Measurements from ENCODE around the gene COX19.

- no peak for TF ChIP-seq NFRKB (IDR thresholded peaks at IDR 0.05)
- TF ChIP-seq ZNF384 (IDR thresholded peaks at IDR 0.05) = no peak
- TF ChIP-seq BHLHE40 (IDR thresholded peaks at IDR 0.05; ENCODE audit: borderline replicate concordance) = no peak
- TF ChIP-seq TARDBP (IDR thresholded peaks at IDR 0.05) = no peak
- TF ChIP-seq SP1 (IDR thresholded peaks at IDR 0.05) = no peak
- no peak for TF ChIP-seq FOXK2 (IDR thresholded peaks at IDR 0.05)
Measured at GRCh38 chr7:964401-965231, 10.7 kb downstream of the COX19 start.

Data from HEK293T (cell line).